Muscle layer of duodenum (tissue), 2 donors: Measurements from ENCODE around the gene CALML5.

Source experiments
- H3K27ac ChIP-seq: one replicate; pipeline ENCODE4 v1.7.0; 2013; ENCODE audit warnings: mild to moderate bottlenecking, low read length
- H3K27me3 ChIP-seq: one replicate; pipeline ENCODE4 v1.7.0; 2013; ENCODE audit warnings: low read depth, mild to moderate bottlenecking, control low read depth, low read length
- H3K36me3 ChIP-seq, 2 donors: one replicate each; pipeline ENCODE4 v1.7.0; 2013; ENCODE audit warnings: low read length in 2 of 2, control low read depth in 1 of 2, mild to moderate bottlenecking in 1 of 2; ENCODE audit not compliant: insufficient read depth in 2 of 2, control insufficient read depth in 1 of 2
- H3K4me1 ChIP-seq, 2 donors: one replicate each; pipeline ENCODE4 v1.7.0; 2013; ENCODE audit warnings: low read length in 2 of 2, mild to moderate bottlenecking in 2 of 2, control low read depth in 1 of 2, moderate library complexity in 1 of 2; ENCODE audit not compliant: insufficient read depth in 2 of 2, control insufficient read depth in 1 of 2
- H3K4me3 ChIP-seq, 2 donors: one replicate each; pipeline ENCODE4 v1.7.0; 2013; ENCODE audit warnings: low read length in 2 of 2, low read depth in 1 of 2, mild to moderate bottlenecking in 1 of 2
- H3K9me3 ChIP-seq, 2 donors: one replicate each; pipeline ENCODE4 v1.7.0; 2013; ENCODE audit warnings: low read length in 2 of 2, control low read depth in 1 of 2, mild to moderate bottlenecking in 1 of 2; ENCODE audit not compliant: control insufficient read depth in 1 of 2
- donor health status: healthy.

Gene CALML5

GRCh38 chr10:5485948-5486852, 13.2 kb downstream of the CALML5 start:
- Histone ChIP-seq H3K4me1 (no peaks in the 10 kb centered on the region), H3K9me3 (no peaks in the 10 kb centered on the region), H3K36me3 (no peaks in the 10 kb centered on the region), H3K4me3 (no peak overlapping the region), H3K27me3 (no peaks in the 10 kb centered on the region), H3K27ac (no peak overlapping the region)

- no peak overlapping the region for H3K27ac ChIP-seq
- no peaks in the 10 kb centered on the region for H3K4me1 ChIP-seq
These were observed 14.1 kb downstream of the CALML5 start for GRCh38 chr10:5485290-5485689.

GRCh38 chr10:5484205-5484604, 15.2 kb downstream of the CALML5 start:
- H3K36me3 ChIP-seq, result no peaks in the 10 kb centered on the region
- no peaks in the 10 kb centered on the region for H3K27me3 ChIP-seq
- no peak overlapping the region for H3K27ac ChIP-seq
- no peak overlapping the region for H3K4me3 ChIP-seq
- H3K9me3 ChIP-seq, result no peaks in the 10 kb centered on the region
- H3K4me1 ChIP-seq, result no peaks in the 10 kb centered on the region

More at GRCh38 chr10:5485290-5485689, 14.1 kb downstream of the CALML5 start:
- H3K27me3 ChIP-seq, result no peaks in the 10 kb centered on the region
- H3K9me3 ChIP-seq, result no peaks in the 10 kb centered on the region
- H3K4me3 ChIP-seq, result no peak overlapping the region
- no peaks in the 10 kb centered on the region for H3K36me3 ChIP-seq

- Histone ChIP-seq H3K9me3 (no peaks in the 10 kb centered on the region), H3K4me1 (no peaks in the 10 kb centered on the region)
These were observed 17.4 kb downstream of the CALML5 start for GRCh38 chr10:5482016-5482415.

GRCh38 chr10:5481121-5481520, 18.2 kb downstream of the CALML5 start:
- Histone ChIP-seq H3K27me3 (no peaks in the 10 kb centered on the region), H3K27ac (no peak overlapping the region), H3K4me3 (no peak overlapping the region), H3K9me3 (no peaks in the 10 kb centered on the region), H3K36me3 (no peaks in the 10 kb centered on the region), H3K4me1 (no peaks in the 10 kb centered on the region)

More at GRCh38 chr10:5482016-5482415, 17.4 kb downstream of the CALML5 start:
- no peaks in the 10 kb centered on the region for H3K27me3 ChIP-seq
- no peaks in the 10 kb centered on the region for H3K36me3 ChIP-seq
- no peak overlapping the region for H3K27ac ChIP-seq
- H3K4me3 ChIP-seq, result no peak overlapping the region

GRCh38 chr10:5480162-5480941, 19.0 kb downstream of the CALML5 start:
- Histone ChIP-seq H3K4me3 (no peak overlapping the region), H3K9me3 (no peaks in the 10 kb centered on the region), H3K27ac (no peak overlapping the region)

GRCh38 chr10:5479481-5480161, 19.7 kb downstream of the CALML5 start:
- Histone ChIP-seq H3K4me3 (no peak overlapping the region), H3K9me3 (no peaks in the 10 kb centered on the region), H3K27me3 (no peaks in the 10 kb centered on the region), H3K27ac (no peak overlapping the region), H3K4me1 (no peaks in the 10 kb centered on the region), H3K36me3 (no peaks in the 10 kb centered on the region)

More at GRCh38 chr10:5480162-5480941, 19.0 kb downstream of the CALML5 start:
- Histone ChIP-seq H3K4me1 (no peaks in the 10 kb centered on the region), H3K27me3 (no peaks in the 10 kb centered on the region), H3K36me3 (no peaks in the 10 kb centered on the region)

- Histone ChIP-seq H3K27me3 (no peaks in the 10 kb centered on the region), H3K4me3 (no peak overlapping the region), H3K36me3 (no peaks in the 10 kb centered on the region), H3K4me1 (no peaks in the 10 kb centered on the region), H3K9me3 (no peaks in the 10 kb centered on the region), H3K27ac (no peak overlapping the region)
These were observed 20.6 kb downstream of the CALML5 start for GRCh38 chr10:5478694-5479305.

GRCh38 chr10:5477948-5478693, 21.2 kb downstream of the CALML5 start:
- H3K27me3 ChIP-seq, result no peaks in the 10 kb centered on the region
- no peak overlapping the region for H3K4me3 ChIP-seq
- H3K4me1 ChIP-seq, result no peaks in the 10 kb centered on the region
- H3K36me3 ChIP-seq, result no peaks in the 10 kb centered on the region
- H3K9me3 ChIP-seq, result no peaks in the 10 kb centered on the region
- H3K27ac ChIP-seq, result no peak overlapping the region

- Histone ChIP-seq H3K4me1 (no peaks in the 10 kb centered on the region), H3K27ac (no peak overlapping the region), H3K36me3 (no peaks in the 10 kb centered on the region), H3K27me3 (no peaks in the 10 kb centered on the region), H3K4me3 (no peak overlapping the region), H3K9me3 (no peaks in the 10 kb centered on the region)
These were observed 22.3 kb downstream of the CALML5 start for GRCh38 chr10:5476918-5477525.
